Measurements from ENCODE around the gene RASGRF2. TPM values are rescaled to one million over a fixed set of nuclear protein-coding genes. Genes with fewer than 3 reads are reported as not detected.

Gene RASGRF2
- total RNA-seq, 4 donors from 2014 or later, result 3.3 to 26.4 (median 12.3) TPM

- H3K9me3 ChIP-seq, result no peaks in the 10 kb centered on the region
- no peak for DNase-seq
- H3K27me3 ChIP-seq, result no peaks in the 10 kb centered on the region
- intact Hi-C loops (cut with DNase I; ENCODE audit: low total_unique reads), result no loop called here
- H3K36me3 ChIP-seq, result no peaks in the 10 kb centered on the region
- no peak overlapping the region for H3K4me3 ChIP-seq
- no peak overlapping the region for H3K27ac ChIP-seq
- H3K4me1 ChIP-seq, result no peaks in the 10 kb centered on the region
- TF ChIP-seq POLR2A (IDR thresholded peaks at IDR 0.05), result no peak
- no peak for TF ChIP-seq CTCF (IDR thresholded peaks at IDR 0.05)
Observed at GRCh38 chr5:80978772-80979317, 18.7 kb downstream of the RASGRF2 start.

- no peaks in the 10 kb centered on the region for H3K36me3 ChIP-seq
- intact Hi-C loops (cut with DNase I; ENCODE audit: low total_unique reads), result no loop called here
- no peak overlapping the region for H3K4me3 ChIP-seq
- H3K27ac ChIP-seq, result no peak overlapping the region
- TF ChIP-seq POLR2A (IDR thresholded peaks at IDR 0.05) (no peak), CTCF (IDR thresholded peaks at IDR 0.05) (no peak)
- H3K9me3 ChIP-seq, result no peaks in the 10 kb centered on the region
- DNase-seq, result no peak
- no peaks in the 10 kb centered on the region for H3K4me1 ChIP-seq
- no peaks in the 10 kb centered on the region for H3K27me3 ChIP-seq
Observed at GRCh38 chr5:80982093-80982492, 21.9 kb downstream of the RASGRF2 start.

- DNase-seq, result peak in 1 of 2 donors; percentile 27
- Histone ChIP-seq H3K27ac (peak overlapping the region; percentile 26 to 79), H3K4me3 (no peak overlapping the region), H3K9me3 (no peaks in the 10 kb centered on the region), H3K4me1 (no peaks in the 10 kb centered on the region), H3K27me3 (no peaks in the 10 kb centered on the region), H3K36me3 (no peaks in the 10 kb centered on the region)
- intact Hi-C loops (cut with DNase I; ENCODE audit: low total_unique reads), result no loop called here
- no peak for TF ChIP-seq POLR2A (IDR thresholded peaks at IDR 0.05)
- TF ChIP-seq CTCF (IDR thresholded peaks at IDR 0.05), result no peak
Observed at GRCh38 chr5:80985600-80986228, 25.6 kb downstream of the RASGRF2 start.

- Histone ChIP-seq H3K36me3 (no peaks in the 10 kb centered on the region), H3K9me3 (no peaks in the 10 kb centered on the region), H3K27ac (peak overlapping the region; percentile 26 to 79), H3K4me1 (no peaks in the 10 kb centered on the region), H3K4me3 (no peak overlapping the region), H3K27me3 (no peaks in the 10 kb centered on the region)
- intact Hi-C loops (cut with DNase I; ENCODE audit: low total_unique reads), result no loop called here
- no peak for DNase-seq
- TF ChIP-seq CTCF (IDR thresholded peaks at IDR 0.05) (no peak), POLR2A (IDR thresholded peaks at IDR 0.05) (no peak)
Observed at GRCh38 chr5:80986382-80986781, 26.2 kb downstream of the RASGRF2 start.

GRCh38 chr5:80987078-80987766 is 27.1 kb downstream of the RASGRF2 start:
- TF ChIP-seq CTCF (IDR thresholded peaks at IDR 0.05) (no peak), POLR2A (IDR thresholded peaks at IDR 0.05) (no peak)
- intact Hi-C loops (cut with DNase I; ENCODE audit: low total_unique reads), result no loop called here
- Histone ChIP-seq H3K9me3 (no peaks in the 10 kb centered on the region), H3K36me3 (no peaks in the 10 kb centered on the region), H3K27me3 (no peaks in the 10 kb centered on the region), H3K27ac (peak overlapping the region; percentile 24 to 79), H3K4me1 (no peaks in the 10 kb centered on the region), H3K4me3 (no peak overlapping the region)
- DNase-seq, result no peak

All from uterus (tissue), 4 donors.